GM18511 (cell line): ENCODE data around the gene MN1.

ENCODE experiments used
- ATAC-seq: cut with Tn5 transposase; IDR thresholded peaks from one replicate; pipeline ENCODE4 v1.9.1; 2021; ENCODE audit warnings: mild to moderate bottlenecking, moderate library complexity; ENCODE audit not compliant: unreplicated experiment

Gene MN1

DNA sequence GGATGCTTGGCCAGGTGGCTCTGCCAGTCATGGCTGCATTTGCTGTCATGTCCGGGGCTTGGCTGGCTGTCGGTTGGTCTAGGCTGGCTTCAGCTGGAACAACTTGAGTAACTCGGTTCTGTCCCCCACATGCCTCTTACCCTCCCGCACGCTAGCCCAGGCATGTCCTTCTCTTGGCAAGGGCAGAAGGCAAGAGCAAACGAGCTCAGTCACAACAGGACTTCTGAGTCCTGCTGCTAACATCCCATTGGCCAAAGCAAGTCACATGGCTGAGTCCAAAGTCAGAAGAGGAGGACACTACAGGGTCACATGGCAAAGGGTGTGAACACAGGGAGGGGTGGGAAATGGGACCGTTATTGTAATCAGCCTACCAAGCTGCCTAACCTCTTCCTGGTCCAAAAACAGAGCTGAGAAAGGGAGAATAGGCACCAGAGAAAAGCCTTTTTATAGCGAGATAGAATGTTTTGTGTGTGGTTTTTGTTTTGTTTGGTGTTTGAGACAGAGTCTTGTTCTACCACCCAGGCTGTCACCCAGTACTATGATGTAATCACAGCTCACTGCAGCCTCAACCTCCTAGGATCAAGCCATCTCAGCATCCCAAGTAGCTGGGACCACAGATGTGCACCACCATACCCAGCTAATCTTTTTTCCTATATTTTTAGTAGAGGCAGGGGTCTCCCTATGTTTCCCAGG is 81.9 kb downstream of the MN1 start:
- ATAC-seq = no peak

DNA sequence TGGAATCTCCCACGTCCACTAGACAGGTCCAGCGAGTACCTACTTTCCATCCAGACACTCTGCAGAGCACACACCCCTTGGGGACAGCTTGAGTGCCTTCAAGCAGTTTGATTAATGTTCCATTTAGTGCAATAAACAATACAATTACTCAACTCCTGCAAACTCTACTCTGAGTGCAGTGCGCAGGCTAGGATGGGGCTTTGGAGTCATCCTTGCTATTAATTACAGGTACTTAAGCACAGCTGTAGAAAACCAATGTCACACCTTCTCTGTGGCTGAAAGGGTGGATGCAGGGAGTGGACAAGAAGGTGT is 82.6 kb downstream of the MN1 start:
- ATAC-seq = no peak

DNA sequence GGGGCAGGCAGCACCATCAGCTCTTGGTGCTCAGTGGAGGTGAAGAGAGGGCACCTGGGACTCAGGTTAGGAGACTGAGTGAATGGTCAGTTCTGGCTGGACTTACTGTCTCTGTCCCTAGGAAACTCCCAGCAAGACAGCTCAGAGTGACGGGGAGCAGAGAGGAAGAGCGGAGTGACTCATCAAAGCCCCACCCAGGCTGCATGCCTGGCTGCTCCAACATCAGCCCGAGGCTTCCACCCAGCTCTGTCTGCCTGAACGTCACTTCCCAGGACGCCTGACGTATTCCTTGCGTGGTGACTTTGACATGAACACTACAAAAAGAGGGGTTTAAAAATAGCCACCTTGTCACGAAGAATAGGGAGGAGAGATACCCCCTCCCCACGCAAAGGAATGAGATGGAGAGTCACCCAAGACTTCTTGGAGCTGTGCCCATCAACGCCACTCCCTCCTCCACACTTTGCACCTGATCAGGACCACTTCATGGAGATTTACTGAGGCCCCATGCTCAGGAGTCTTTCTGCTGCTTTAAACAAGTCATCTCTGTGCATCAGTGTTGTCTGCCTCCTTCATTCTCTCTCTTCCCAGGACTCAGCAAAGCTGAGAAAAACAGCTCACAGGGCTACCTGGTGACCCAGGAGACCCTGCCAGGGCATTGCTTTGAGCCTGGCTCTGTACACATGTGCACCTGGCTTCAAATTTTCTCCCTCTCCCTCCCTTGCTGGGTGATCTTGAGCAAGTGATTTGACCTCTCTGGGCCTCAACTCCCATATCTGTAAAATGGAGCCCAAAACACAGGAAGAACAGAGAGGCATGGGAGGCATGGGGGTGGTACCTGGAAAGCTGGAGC is 83.1 kb downstream of the MN1 start:
- ATAC-seq = no peak

DNA sequence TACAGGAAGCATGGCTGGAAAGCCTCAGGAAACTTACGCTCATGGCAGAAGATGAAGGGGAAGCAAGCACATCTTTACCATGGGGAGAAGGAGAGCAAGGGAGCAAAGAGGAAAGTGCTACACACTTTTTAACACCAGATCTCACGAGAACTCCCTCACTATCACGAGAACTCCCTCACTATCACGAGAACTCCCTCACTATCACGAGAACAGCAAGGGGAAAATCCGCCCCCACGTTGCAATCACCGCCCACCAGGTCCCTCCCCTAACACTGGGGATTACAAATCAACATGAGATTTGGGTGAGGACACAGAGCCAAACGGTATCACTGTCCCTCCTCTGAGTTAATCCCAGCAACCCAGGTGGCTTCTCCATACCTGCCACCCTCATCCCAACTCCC is 84.5 kb downstream of the MN1 start:
- ATAC-seq = no peak

DNA sequence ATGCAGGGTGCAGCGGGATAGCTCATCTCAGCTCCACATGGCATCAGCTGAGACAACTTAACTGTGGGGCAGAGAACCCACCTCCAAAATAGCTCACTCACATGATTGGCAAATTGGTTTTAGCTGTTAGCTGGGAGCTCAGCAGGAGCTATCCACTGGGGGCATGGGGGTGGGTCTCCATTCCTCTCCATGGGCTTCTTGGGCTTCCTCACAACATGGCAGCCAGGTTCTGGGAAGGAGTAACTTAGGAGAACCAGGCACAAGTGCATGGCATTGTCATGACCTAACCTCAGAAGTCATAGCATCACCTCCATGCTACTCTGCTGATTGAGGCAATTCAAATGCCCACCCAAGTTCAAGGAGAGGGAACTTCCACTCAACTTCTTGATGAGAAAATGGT is 85.5 kb downstream of the MN1 start:
- ATAC-seq = no peak

DNA sequence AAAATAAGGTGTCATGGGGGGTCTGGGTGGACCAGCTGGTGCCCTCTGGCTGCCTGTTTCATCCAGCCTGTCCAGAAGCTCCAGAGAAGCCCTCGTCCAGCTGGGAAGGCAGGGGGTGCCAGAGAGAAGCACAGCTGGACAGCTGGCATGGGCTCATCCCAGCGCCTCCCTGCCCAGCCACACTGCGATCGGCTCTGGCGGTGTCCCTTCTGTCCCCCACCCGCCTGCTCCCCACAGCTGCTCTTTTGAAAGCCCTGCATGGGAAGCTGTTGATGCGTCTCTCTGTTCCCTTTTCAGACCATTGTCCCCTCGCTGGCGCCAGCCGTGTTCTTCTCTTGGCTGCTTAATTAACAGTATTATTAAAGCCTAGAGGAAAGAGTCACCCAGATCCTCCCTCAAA is 86.5 kb downstream of the MN1 start:
- ATAC-seq = no peak

GRCh38 chr22:27714068-27714467 is 87.5 kb downstream of the MN1 start:
- no peak for ATAC-seq

- no peak for ATAC-seq
These were observed 88.1 kb downstream of the MN1 start for GRCh38 chr22:27713461-27713860.

- ATAC-seq = no peak
These were observed 89.8 kb downstream of the MN1 start for GRCh38 chr22:27711756-27712155.

DNA sequence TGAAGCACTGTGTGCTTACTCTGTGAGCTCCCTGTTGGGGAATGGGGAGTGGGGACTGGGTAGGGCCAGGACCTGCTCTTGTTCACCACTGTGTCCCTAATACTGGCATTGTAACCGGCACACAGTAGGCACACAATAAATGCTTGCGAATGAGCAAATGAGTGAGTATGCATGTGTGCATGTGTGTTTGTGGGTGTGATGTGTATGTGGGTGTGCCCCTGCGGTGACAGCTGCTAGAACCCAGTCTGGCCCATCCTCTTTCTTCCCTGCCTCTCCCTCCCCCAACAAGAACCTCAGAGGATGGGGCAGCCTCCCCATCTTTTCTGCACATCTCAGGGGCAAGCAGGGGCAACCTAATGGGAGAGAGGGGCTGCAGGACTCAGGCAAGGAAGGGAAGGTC is 90.5 kb downstream of the MN1 start:
- ATAC-seq = no peak

DNA sequence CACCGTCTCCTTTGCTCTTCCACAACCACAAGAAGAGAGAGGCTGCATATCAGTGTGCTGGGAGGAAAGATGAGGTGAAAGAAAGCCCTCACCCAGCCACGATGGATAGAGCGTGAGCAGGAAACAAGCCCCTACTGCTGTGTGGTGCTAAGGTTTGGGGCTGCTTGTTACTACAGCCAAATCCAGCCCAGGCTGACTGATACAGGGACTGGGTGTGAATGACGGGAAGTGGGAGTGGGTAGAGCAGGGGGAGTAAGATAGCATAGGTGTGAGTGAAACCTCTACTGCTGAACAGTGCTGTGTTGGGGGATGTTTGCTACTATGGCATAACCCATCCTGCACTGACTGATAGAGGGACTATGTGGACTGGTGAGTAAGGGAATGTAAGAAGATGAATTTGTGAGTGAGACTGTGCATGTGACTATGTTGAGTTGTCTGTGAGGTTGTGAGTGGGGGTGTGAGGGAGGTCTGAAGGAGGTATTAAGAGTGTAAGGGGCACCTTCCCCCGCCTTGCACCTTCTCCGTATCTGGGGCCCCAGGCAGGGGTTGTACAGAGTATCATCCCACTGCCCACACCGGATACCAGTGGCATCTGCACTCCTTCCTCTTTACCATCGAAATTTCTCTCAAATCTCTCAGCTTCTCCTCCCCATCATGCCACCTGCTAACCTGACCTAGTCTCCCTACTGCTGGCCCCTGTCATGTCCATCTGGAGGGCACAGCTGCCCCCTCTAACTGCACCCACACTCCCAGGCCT is 91.5 kb downstream of the MN1 start:
- ATAC-seq = no peak

GRCh38 chr22:27706489-27706888 is 95.1 kb downstream of the MN1 start:
- ATAC-seq = no peak

GRCh38 chr22:27705408-27706080 is 96.0 kb downstream of the MN1 start:
- ATAC-seq = no peak

- no peak for ATAC-seq
These were observed 97.0 kb downstream of the MN1 start for GRCh38 chr22:27704581-27704980.

GRCh38 chr22:27699383-27700019 is 102.1 kb downstream of the MN1 start:
- no peak for ATAC-seq

- ATAC-seq = no peak
These were observed 102.7 kb downstream of the MN1 start for GRCh38 chr22:27698813-27699212.
